NOMO-1 treated with dmso at 0.1 percent for 144 hours (cell line): Measurements from ENCODE around the gene WSCD1.

Source experiments
- DNase-seq: peaks from one replicate; lab custom pipeline; 2025; ENCODE audit not compliant: unreplicated experiment; lab: John Stamatoyannopoulos, UW

Gene WSCD1

GRCh38 chr17:6104956-6105648, 34.9 kb downstream of the WSCD1 start:
- no peak for DNase-seq

GRCh38 chr17:6105649-6106007, 35.4 kb downstream of the WSCD1 start:
- no peak for DNase-seq

GRCh38 chr17:6106212-6106611, 36.0 kb downstream of the WSCD1 start:
- DNase-seq = no peak

GRCh38 chr17:6107791-6108190, 37.6 kb downstream of the WSCD1 start:
- no peak for DNase-seq

- no peak for DNase-seq
Observed at GRCh38 chr17:6108382-6108781, 38.2 kb downstream of the WSCD1 start.

GRCh38 chr17:6108987-6109386, 38.8 kb downstream of the WSCD1 start:
- no peak for DNase-seq

GRCh38 chr17:6109536-6109935, 39.4 kb downstream of the WSCD1 start:
- DNase-seq = no peak

- no peak for DNase-seq
Observed at GRCh38 chr17:6110088-6110487, 39.9 kb downstream of the WSCD1 start.

- DNase-seq = no peak
Observed at GRCh38 chr17:6110592-6110991, 40.4 kb downstream of the WSCD1 start.

- DNase-seq = no peak
Observed at GRCh38 chr17:6120351-6120750, 50.2 kb downstream of the WSCD1 start.

- DNase-seq = no peak
Observed at GRCh38 chr17:6124856-6125255, 54.7 kb downstream of the WSCD1 start.

- DNase-seq = no peak
Observed at GRCh38 chr17:6126768-6127167, 56.6 kb downstream of the WSCD1 start.

GRCh38 chr17:6134721-6135120, 64.5 kb downstream of the WSCD1 start:
- DNase-seq = no peak

GRCh38 chr17:6135236-6135635, 65.1 kb downstream of the WSCD1 start:
- DNase-seq = no peak

GRCh38 chr17:6135996-6136395, 65.8 kb downstream of the WSCD1 start:
- no peak for DNase-seq

- DNase-seq = no peak
Observed at GRCh38 chr17:6137716-6138502, 67.7 kb downstream of the WSCD1 start.

- no peak for DNase-seq
Observed at GRCh38 chr17:6138761-6139446, 68.7 kb downstream of the WSCD1 start.

GRCh38 chr17:6139447-6139832, 69.3 kb downstream of the WSCD1 start:
- DNase-seq = no peak

- DNase-seq = no peak
Observed at GRCh38 chr17:6140188-6140587, 70.0 kb downstream of the WSCD1 start.

GRCh38 chr17:6140728-6141330, 70.7 kb downstream of the WSCD1 start:
- DNase-seq = no peak

- no peak for DNase-seq
Observed at GRCh38 chr17:6142701-6143100, 72.5 kb downstream of the WSCD1 start.

GRCh38 chr17:6145946-6146345, 75.8 kb downstream of the WSCD1 start:
- no peak for DNase-seq
